ENCODE measurements around the gene CCNQ.

GRCh38 chrX:153560000-153560399 lies 38.9 kb downstream of the CCNQ start:
- TF ChIP-seq CTCF (IDR thresholded peaks at IDR 0.05) (no peak), POLR2A (IDR thresholded peaks at IDR 0.05) (no peak)
